Tongue (tissue), 2 donors: ENCODE data around the gene PTX3. TPM values are rescaled to one million over a fixed set of nuclear protein-coding genes. Genes with fewer than 3 reads are reported as not detected.
A peak's percentile ranks its signal among the peaks of the same experiment; 100 is the strongest.

Experiments used
- DNase-seq: peaks from one replicate; pipeline ENCODE4 v3.0.0-alpha.2; 2015
- total RNA-seq: library from RNA; depleted of rRNA; stranded (reverse); fragments of >200 nt; gene quantifications from one replicate; pipeline ENCODE4 v1.2.3, GENCODE V29; 2014

PTX3 gene
- total RNA-seq, 1 donor from 2014 or later, result 3.5 TPM

DNA sequence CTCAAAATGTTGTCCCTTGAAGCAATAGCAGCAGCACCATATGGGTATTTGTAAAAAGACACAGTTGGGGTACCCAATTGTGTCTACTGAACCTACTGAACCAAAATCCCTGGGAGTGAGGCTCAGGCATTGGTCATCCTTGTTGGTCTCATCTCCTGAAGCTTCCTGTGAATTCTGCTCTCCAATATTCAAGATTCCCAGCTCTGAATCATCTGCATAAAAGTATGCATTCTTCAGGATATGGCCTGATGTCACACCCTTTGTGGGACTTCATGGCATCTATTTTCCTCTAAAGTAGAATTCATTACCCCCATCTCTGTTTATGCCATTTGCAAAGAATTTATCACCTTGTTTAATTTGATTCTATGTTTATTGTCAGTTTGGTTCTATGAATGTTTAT lies 13.3 kb upstream of the PTX3 start:
- DNase-seq, result no peak

DNA sequence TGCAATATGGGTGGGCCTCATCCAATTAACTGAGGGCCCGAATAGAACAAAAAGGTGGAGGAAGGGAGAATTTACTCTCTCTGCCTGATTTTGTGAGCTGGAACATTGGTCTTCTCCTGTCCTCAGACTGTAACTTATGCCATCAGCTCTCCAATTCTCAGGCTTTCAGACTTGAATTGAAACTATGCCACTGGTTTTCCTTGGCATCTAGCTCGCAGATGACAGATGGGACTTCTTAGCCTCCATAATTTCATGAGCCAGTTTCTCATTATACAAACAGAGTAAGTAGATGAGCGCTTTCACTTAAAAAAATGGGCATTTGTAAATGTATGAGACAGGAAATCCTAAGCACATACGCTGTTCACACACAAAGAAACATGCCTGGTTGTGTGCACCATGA lies 8.7 kb upstream of the PTX3 start:
- DNase-seq, result no peak

DNA sequence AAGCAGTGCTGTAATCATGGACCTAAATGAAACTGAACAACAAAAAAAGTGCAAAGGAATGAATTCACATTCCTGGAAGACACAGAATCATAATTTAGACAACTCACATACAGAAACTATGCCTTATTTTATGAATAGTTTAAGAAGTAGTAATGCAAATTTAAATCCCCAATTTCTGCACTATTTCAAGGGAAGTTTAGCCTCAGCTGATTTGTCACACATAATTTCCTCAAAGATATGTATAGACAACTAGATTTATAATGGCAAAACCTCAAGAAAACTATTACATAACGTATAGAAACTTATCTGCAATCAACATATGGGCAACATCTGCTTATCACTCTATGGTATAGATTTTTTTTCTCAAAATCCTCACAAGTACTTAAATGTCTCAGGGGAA lies 7.8 kb upstream of the PTX3 start:
- DNase-seq, result no peak

DNA sequence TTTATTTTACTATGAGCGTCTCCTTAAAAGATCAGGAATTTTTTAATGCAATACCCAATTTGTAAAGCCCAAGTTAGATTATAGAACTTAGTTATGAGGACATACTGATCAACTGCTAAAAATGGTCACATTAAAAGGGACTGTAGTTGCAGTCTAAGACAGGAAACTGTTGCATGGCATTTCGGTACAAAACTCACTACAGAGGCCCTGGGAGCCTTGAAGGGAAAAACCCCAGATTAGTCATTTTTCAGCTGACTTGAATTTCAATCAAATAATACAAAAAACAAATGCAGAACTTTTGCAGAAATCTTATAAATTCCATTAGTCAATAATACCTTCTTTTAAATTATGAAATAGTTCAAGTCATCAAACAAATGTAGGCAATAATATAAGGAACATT lies 6.9 kb upstream of the PTX3 start:
- no peak for DNase-seq

DNA sequence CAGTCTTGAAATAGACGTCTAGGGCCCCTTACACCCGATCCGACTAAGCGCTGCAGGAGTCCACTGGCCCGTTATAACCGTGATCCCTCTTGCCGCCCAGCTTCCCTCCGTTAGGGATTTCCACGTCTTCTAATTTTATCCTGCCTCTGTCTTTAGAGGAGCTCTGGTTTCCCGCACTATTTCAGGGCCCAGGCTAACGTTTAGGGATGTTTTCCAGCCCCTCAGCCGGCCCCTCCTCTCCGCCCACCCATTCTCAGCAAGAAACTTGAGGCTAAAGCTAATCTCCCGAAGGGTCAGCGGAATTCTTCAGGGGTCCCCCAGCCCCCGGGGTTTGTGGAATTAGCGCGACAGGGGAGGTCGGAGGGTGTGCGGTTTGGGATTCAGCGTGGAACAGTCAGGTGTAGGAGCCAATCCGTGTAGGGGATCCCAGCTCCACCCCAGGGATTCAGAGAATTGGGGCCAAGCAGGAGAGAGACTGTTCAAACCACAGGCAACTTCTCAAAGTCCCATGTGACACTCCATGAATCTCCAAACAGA lies 1.6 kb downstream of the PTX3 start:
- peak; percentile 64 for DNase-seq

DNA sequence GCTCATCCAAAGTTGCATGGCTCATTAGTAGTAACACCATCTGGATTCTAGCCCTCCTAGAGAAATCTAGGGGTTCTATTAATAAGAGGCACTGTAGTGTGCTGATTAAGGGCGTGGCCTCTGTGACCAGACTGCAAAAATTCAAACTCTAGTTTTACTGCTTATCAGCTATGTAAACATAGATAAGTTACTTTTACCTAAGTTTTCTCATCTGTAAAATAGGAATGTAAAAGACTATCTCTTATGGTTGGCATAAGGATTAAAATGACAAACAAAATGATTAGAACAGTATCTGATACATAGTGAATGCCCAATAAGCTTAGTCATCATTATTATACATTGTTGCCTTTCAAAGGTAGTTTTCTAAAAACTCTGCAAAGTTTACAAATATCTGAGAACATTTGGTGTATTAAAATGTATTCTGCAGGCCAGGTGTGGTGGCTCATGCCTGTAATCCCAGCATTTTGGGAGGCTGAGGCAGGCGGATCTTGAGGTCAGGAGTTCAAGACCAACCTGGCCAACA lies 4.5 kb downstream of the PTX3 start:
- DNase-seq, result no peak

DNA sequence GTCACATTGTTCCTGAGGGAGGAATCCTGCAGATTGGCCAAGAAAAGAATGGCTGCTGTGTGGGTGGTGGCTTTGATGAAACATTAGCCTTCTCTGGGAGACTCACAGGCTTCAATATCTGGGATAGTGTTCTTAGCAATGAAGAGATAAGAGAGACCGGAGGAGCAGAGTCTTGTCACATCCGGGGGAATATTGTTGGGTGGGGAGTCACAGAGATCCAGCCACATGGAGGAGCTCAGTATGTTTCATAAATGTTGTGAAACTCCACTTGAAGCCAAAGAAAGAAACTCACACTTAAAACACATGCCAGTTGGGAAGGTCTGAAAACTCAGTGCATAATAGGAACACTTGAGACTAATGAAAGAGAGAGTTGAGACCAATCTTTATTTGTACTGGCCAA lies 6.1 kb downstream of the PTX3 start:
- no peak for DNase-seq

DNA sequence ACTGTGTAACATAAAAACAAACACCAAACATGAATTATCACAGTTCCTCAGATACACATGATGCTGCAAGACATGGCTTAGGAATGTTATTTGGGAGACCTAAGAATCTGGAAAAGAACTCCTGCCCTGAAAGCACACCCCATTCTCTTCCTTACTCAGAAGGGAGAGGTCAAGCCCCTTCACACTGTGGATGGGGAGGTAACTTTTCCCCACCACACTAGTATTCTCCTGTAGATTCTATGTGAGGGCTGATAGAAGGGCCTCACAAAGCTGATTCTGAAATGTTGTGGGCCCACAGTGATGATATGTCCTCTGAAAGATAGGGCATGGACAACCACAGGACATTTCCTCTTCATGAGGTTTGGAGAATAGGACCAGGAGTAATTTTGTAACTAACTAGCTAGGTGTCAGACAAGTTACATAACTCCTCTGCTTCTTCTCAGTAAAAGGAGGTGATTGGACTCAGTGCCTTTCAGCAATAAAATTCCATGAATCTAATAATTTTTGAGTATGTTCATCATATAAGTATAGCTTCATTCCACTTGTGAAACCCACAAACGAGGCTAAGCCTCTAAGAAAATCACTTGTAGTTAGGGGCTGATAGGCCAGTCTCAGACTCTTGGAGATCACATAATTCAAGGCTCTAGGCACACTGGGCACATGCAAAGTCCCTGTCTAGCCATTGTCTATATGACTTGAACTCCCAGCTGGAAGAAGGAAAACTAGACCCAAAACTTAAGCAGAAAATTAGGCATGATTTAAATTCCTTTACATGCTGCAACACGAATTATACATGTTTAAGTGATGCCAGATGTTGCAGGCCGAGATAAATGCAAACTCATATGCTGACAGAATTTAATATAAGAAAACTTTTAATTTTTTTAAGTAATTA lies 7.5 kb downstream of the PTX3 start:
- DNase-seq, result peak; percentile 17

DNA sequence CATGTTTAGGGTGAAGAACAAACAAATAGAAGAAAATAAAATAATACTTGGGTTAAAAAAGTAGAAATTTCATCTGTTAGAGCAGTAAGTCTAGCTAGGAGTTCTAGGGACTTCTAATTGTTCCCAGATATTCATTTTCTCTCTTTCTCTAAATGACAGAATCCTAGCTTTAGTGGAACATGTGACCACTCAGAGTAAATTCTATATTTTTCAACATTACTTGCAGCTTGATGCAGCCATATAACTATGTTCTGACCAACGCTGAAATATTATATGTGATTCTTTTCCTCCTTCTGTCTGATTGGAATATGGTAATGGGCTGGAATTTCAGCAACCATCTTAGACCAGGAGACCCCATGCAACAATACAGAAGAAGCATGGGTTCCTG lies 8.1 kb downstream of the PTX3 start:
- peak; percentile 14 for DNase-seq

DNA sequence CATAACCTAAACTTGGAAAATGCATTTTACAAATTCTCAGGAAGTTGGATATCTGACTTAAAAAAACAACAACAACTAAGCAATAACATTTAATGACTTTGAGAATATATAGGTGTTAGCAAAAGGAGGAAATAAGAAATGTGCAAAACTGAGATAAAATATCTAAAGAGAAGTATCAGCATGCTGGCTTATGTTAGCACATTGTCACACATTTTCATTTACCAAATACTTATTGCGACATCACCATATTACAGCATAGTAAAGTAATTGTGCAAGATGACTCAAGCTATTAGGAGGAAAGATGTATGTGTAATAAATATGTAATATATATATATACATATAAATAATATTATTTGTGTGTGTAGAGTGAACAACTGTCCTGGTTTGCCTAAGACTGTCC lies 9.2 kb downstream of the PTX3 start:
- no peak for DNase-seq

DNA sequence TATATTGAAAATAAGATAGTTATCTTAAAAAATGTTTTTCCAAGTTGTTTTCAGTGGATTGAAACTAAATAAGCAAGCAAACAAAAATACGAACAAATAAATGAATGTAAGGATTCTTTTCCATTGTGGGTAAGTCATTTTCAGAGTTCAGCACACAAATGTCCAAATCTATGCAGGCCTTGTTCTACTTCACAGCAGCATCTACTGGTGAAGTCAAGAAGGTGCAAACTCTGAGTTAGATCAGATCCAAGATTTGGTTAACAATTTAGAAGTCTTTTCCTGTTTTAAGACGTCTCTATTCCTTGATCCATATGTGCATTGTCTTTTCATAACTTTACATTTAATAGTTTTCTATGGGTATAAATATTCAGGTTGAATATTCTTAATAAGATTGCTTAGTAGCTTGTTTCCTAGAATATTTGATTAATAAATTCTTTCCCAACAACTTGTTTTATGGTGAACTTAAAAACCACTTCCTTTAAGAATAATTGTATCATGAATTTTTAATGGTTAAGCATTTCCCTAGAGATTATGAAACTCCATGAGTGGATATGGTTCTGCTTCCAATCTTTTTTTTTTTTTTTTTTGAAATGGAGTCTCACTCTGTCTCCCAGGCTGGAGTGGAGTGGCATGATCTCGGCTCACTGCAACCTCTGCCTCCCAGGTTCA lies 10.5 kb downstream of the PTX3 start:
- peak; percentile 49 for DNase-seq

DNA sequence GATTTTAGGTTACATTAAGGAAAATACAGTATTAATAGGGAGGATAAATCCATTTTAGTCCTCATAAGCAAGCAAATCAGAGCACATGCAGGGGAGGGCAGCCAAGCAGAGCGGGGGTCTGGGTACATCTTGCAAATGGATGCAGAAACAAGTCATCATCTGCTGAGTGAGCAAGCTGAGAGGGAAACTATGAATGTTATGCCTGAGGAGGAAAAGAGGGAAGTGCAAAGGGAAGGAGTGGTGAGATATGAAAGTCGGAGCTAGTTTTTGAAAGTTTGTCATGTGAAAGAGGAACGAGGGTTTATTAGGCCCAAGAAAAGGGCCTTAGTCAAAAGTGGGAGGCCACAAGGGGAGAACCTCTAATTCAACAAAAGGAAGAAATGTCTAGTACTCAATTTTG lies 15.4 kb downstream of the PTX3 start:
- no peak for DNase-seq

DNA sequence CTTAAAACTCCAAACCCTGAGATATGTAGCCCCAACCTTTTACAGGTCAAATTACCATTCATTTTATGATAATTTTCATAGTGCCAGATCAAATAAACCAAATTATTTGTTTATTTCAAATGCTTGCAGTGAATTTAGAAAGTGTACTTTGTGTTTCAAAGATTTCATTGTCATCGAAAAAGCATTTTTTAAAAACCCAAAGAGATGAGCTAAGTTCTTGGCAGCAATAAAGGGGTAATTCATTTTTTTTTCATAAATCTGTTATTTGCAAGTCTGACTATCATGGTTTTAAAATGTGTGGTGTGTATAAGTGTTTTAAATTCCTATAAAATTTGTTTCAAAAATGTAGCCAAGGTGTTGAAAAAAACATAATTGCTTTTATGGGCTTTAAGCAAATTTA lies 17.2 kb downstream of the PTX3 start:
- no peak for DNase-seq

DNA sequence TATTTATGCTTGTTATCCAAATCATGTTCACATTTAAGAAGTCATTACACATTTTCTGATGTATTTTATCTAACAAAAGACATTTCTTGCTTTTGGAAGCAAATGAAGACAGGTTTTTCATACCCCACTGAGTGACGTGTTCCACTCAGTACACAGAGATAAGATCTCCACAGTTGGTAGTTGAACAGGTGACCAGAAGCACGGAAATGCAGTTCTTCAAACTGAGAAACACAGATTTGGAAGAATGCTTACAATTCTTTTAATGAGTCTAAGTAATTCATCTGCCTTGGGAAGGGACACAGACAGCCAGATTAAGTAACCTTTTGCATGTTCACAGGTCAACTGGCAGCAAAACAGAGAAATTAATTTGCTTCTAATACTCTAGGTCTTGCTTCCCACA lies 23.1 kb downstream of the PTX3 start:
- no peak for DNase-seq

DNA sequence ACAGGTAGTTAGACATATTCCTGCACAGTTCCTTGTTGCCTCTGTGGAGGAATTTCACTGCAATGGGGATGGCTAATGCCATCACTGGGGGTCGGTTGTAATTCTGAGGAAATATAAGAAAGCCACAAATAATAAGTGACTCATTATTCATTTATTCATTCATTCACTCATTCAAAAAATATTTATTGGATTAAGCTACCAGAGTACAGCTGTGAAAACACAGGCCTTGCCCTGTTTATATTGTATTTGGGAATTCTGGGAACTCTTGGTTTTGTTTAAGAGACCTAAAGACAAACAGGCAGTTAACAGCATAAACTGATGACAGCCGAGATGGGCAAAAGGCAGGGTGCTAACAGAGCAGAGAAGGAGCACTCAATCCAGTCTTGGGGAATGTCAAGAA lies 23.6 kb downstream of the PTX3 start:
- no peak for DNase-seq

DNA sequence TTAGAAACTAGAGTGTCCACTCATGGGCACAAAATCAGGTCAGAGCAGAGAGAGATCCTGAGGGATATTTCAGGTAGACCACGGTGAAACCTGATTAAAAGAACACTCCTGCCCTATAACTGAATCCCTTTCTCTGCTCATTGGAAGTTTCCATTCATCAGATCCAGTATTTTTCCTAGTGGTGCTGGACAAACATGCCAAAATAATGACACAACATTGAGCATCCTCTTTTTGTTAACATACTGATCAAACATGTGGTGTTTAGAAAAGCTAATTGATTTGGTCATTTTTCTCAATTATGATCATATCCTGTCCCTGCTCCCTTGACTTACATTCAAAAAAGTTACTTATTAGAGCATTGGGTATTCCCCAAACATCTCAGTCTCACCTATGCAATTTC lies 27.2 kb downstream of the PTX3 start:
- DNase-seq, result no peak

DNA sequence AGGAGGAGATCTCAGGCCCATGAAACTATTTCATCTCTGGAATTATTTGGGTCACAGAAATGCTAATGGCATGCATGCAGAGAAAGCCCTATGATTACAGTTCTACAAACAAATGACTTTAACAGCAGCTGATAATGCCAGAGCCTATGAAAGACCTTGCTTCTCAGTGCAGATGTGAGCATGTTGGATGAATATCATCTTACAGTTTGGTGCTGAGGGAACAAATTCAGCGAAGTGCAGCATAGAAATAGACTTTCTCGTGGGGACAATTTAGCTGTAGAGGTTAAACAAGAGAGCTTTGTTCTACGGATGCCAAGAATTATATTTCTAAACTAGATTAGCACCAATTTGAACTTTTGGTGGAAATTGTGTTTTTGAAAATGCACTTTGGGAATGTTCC lies 27.7 kb downstream of the PTX3 start:
- peak; percentile 56 for DNase-seq

DNA sequence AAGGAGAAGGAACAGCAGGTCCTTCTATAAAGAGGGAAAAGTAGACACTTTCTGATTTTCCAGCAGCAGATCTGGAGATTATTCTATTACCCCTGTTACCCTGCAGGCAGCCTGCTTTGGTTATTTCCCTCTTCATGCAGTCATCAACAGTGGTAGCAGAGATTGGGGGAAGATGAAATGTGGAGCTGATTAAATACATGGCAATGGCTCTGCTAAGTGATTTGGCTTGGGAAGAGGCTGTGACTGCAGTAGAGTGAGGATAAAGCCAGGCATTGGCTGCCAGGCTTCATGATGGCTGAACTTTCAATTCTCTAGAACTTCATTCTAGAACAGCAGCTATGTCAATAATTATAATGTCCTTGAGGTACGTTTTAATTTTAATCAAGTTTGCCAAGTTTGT lies 29.1 kb downstream of the PTX3 start:
- no peak for DNase-seq

DNA sequence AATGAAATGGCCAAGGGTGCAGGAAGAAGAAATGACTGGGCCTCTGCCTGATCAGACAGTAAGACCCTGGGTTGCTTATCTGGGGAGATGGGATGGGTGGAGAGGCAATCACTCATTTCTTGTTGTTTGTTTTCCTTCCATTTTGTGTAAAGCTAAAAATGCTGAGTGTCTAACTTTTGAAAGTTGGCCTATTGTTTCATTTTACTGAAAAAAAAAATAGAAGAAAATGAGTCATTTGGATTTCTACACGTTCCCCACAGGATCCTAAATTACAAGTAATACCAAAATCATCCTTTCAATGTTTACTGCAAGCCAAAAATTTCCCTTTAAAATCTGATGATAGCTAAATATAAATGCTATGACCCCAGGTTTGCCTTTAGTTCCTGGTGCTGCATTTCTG lies 30.6 kb downstream of the PTX3 start:
- no peak for DNase-seq

DNA sequence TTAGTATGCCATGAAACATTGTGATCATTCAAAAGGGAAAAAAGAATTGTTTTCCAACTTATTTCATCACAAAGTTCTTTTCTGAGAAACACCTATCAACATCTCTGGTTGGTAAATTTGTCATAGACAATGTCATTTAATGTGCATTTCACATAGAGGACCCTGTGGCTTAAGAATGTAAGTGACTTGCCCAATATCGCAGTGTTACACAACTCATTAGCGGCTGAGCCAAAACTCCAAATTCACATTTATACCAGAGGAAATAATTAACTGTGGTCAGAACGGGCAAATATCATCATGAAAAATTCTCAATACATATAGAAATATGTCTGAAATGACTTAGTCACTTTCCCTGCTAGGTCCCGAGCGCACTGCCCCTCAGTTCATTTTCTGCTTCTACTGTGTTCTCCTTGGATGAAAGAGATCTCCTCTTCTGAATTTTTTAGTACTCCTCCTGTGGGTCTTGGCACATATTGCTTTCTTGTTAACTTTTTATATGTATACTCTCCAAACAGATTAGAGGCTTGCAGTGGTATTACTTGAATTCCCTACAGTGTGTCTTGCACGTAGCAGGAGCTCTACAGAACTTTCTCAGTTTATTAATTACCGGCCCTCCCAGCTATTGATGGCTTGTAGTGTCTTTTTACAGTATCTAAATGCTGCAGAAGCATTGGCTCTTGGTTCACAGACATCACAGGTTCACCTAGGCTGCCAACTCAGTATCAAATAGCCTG lies 33.1 kb downstream of the PTX3 start:
- no peak for DNase-seq

DNA sequence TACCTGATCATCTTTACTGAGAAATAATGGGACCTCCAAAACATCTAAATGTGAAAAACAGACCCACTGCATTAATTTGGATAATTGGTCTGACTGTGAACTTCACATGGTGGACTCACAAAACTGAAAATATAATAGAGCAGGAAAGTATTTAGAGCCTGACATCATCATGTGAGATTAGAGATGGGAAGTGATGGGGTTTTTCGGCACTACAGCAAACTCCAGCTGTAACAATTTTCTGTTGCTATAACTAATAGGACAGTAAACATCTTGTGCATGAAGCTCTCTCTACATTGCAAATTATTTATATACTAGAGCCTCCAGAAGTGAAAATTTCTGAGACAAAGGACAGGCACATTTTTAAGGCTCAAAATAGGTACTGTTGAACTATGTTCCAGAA lies 34.4 kb downstream of the PTX3 start:
- no peak for DNase-seq

DNA sequence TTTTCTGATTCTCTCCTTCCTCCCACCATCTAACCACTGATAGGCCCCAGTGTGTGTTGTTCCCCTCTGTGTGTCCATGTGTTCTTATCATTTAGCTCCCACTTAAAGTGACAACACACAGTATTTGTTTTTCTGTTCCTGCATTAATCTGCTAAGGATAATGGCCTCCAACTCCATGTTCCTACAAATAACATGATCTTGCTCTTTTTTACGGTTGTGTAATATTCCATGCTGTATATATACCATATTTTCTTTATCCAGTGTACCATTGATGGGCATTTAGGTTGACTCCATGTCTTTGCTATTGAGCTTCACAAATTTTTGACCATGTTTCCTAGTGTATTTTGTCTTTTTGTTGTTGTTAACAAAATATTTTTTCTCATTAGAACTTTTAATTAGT lies 36.0 kb downstream of the PTX3 start:
- DNase-seq, result no peak

DNA sequence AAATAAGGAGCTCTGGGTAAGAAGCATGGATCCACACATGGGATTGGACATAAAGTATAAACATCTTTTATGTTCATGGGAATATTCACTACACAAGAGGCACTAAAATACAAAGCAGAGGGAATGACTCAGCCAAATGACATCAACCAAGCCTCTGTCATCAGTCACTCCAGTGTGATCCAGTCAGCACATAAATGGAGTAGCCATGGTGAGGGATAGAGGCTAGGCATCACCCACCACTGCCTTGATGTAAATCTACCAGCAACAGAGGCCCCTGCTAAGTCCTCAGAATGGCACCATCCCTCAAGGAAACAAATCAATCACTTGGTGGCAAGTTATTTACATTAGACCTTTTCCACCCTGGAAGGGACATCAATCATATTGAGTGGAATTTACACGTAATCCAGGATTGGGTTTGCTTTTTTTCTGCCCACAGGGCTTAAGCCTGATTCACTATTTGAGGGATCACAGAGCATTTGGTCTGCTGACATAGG lies 39.3 kb downstream of the PTX3 start:
- no peak for DNase-seq
